Measurements from ENCODE around the gene PPARA.

The PPARA gene

DNA sequence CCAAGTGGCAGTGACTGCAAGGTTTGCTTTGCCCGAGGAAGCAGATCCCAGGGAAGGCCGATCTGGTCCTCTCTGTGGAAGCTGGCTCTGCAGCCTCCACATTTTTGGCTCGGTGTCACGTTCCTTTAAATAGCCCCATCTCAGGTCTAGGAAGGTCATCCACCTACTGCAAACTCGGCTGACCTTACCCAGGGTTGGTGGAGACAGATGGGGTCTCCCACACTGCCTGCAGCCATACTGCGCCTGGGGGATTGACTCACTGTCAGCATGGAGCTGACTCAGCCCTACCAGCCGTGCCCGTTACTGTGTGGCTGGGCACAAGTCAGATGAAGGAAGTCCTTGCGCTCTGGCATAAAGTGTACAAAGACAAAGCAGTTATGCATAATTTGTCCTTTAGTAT is 82.9 kb downstream of the PPARA start:
- TF ChIP-seq EZH2phosphoT487 (IDR thresholded peaks at IDR 0.05; ENCODE audit: low read length) (no peak), EZH2 (optimal IDR thresholded peaks at IDR 0.05; ENCODE audit: low read depth, low read length) (no peak)
- TF ChIP-seq, protein P1, sequence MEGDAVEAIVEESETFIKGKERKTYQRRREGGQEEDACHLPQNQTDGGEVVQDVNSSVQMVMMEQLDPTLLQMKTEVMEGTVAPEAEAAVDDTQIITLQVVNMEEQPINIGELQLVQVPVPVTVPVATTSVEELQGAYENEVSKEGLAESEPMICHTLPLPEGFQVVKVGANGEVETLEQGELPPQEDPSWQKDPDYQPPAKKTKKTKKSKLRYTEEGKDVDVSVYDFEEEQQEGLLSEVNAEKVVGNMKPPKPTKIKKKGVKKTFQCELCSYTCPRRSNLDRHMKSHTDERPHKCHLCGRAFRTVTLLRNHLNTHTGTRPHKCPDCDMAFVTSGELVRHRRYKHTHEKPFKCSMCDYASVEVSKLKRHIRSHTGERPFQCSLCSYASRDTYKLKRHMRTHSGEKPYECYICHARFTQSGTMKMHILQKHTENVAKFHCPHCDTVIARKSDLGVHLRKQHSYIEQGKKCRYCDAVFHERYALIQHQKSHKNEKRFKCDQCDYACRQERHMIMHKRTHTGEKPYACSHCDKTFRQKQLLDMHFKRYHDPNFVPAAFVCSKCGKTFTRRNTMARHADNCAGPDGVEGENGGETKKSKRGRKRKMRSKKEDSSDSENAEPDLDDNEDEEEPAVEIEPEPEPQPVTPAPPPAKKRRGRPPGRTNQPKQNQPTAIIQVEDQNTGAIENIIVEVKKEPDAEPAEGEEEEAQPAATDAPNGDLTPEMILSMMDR (IDR thresholded peaks at IDR 0.05; ENCODE audit: low read length), result no peak
- Histone ChIP-seq H3K4me1 (ENCODE audit: low read length) (no peaks in the 10 kb centered on the region), H3K36me3 (replicated peaks; ENCODE audit: insufficient read depth, low read length) (no peaks in the 10 kb centered on the region), H2AFZ (ENCODE audit: low read length) (no peak overlapping the region), H3K9me2 (replicated peaks; ENCODE audit: insufficient read depth, low read length) (no peaks in the 10 kb centered on the region), H3F3A (ENCODE audit: insufficient read depth, low read length) (no peaks in the 10 kb centered on the region), H3K79me2 (ENCODE audit: low read length) (no peaks in the 10 kb centered on the region), H3K27me3 (replicated peaks; ENCODE audit: insufficient read depth, low read length) (no peaks in the 10 kb centered on the region), H3K9ac (ENCODE audit: low read length) (no peak overlapping the region), H3K4me3 (ENCODE audit: low read length) (no peak overlapping the region), H3K4me2 (ENCODE audit: low read depth, low read length) (no peak overlapping the region), H4K20me1 (ENCODE audit: insufficient read depth, low read length) (no peaks in the 10 kb centered on the region), H3K9me3 (replicated peaks; ENCODE audit: insufficient read depth, low read length) (no peaks in the 10 kb centered on the region), H3K27ac (ENCODE audit: low read length) (no peak overlapping the region)
- DNase-seq, result no peak

DNA sequence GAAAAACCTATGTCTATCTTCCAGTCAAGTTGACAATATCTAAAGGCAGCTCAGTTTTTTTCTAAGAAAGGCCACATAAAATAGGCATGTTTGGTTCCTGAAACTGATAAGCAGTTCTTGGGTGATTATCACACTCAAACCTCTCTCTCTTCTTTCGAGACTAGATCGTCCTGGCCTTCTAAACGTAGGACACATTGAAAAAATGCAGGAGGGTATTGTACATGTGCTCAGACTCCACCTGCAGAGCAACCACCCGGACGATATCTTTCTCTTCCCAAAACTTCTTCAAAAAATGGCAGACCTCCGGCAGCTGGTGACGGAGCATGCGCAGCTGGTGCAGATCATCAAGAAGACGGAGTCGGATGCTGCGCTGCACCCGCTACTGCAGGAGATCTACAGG is 84.6 kb downstream of the PPARA start:
- H4K20me1 ChIP-seq (ENCODE audit: insufficient read depth, low read length), result no peaks in the 10 kb centered on the region
- no peak overlapping the region for H3K4me3 ChIP-seq (ENCODE audit: low read length)
- H3K4me2 ChIP-seq (ENCODE audit: low read depth, low read length), result no peak overlapping the region
- H3K79me2 ChIP-seq (ENCODE audit: low read length), result no peaks in the 10 kb centered on the region
- no peak for DNase-seq
- H3K9me2 ChIP-seq (replicated peaks; ENCODE audit: insufficient read depth, low read length), result no peaks in the 10 kb centered on the region
- TF ChIP-seq, protein P1 (IDR thresholded peaks at IDR 0.05; ENCODE audit: low read length), result no peak
- TF ChIP-seq EZH2phosphoT487 (IDR thresholded peaks at IDR 0.05; ENCODE audit: low read length), result no peak
- TF ChIP-seq EZH2 (optimal IDR thresholded peaks at IDR 0.05; ENCODE audit: low read depth, low read length), result no peak
- no peaks in the 10 kb centered on the region for H3K36me3 ChIP-seq (replicated peaks; ENCODE audit: insufficient read depth, low read length)
- H3K4me1 ChIP-seq (ENCODE audit: low read length), result no peaks in the 10 kb centered on the region
- no peaks in the 10 kb centered on the region for H3K9me3 ChIP-seq (replicated peaks; ENCODE audit: insufficient read depth, low read length)
- H2AFZ ChIP-seq (ENCODE audit: low read length), result no peak overlapping the region
- H3K27me3 ChIP-seq (replicated peaks; ENCODE audit: insufficient read depth, low read length), result no peaks in the 10 kb centered on the region
- no peak overlapping the region for H3K9ac ChIP-seq (ENCODE audit: low read length)
- no peaks in the 10 kb centered on the region for H3F3A ChIP-seq (ENCODE audit: insufficient read depth, low read length)
- H3K27ac ChIP-seq (ENCODE audit: low read length), result no peak overlapping the region

DNA sequence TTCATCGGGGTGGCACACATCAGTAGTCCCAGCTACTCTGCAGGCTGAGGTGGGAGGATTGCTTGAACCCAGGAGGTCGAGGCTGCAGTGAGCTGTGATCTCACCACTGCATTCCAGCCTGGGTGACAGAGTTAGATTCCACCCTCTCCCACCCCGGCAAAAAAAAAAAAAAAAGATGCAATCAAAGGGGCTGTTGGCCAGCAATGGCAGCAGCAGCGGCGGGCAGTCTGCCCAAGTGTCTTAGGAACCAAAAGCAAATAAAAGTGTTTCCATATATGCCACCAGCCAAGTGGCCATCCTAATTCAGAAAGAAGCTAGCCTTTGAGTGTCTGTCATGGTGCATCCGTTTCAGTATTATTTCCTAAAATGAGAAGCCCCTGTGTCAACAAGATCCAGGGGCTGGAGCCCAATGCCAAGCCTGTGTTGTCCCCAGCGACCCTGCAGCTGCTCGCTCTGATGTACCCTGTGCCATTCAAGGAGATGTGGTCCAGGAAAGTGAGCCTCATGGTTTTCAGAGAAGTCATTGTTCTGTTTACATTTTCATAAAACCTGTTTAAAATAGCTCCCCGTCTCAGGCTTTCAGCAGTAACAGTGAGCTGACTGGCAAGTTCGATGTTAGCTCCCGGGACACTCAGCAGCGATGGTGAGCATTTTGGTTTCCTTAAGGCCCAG is 87.3 kb downstream of the PPARA start:
- no peaks in the 10 kb centered on the region for H3F3A ChIP-seq (ENCODE audit: insufficient read depth, low read length)
- no peak overlapping the region for H3K27ac ChIP-seq (ENCODE audit: low read length)
- no peak for TF ChIP-seq EZH2phosphoT487 (IDR thresholded peaks at IDR 0.05; ENCODE audit: low read length)
- TF ChIP-seq, protein P1 (IDR thresholded peaks at IDR 0.05; ENCODE audit: low read length), result no peak
- no peak for TF ChIP-seq EZH2 (optimal IDR thresholded peaks at IDR 0.05; ENCODE audit: low read depth, low read length)
- H3K4me1 ChIP-seq (ENCODE audit: low read length), result no peaks in the 10 kb centered on the region
- H4K20me1 ChIP-seq (ENCODE audit: insufficient read depth, low read length), result no peaks in the 10 kb centered on the region
- H3K9me2 ChIP-seq (replicated peaks; ENCODE audit: insufficient read depth, low read length), result no peaks in the 10 kb centered on the region
- no peak overlapping the region for H2AFZ ChIP-seq (ENCODE audit: low read length)
- H3K79me2 ChIP-seq (ENCODE audit: low read length), result no peaks in the 10 kb centered on the region
- H3K9me3 ChIP-seq (replicated peaks; ENCODE audit: insufficient read depth, low read length), result no peaks in the 10 kb centered on the region
- H3K27me3 ChIP-seq (replicated peaks; ENCODE audit: insufficient read depth, low read length), result no peaks in the 10 kb centered on the region
- no peaks in the 10 kb centered on the region for H3K36me3 ChIP-seq (replicated peaks; ENCODE audit: insufficient read depth, low read length)
- no peak overlapping the region for H3K4me3 ChIP-seq (ENCODE audit: low read length)
- DNase-seq, result no peak
- no peak overlapping the region for H3K9ac ChIP-seq (ENCODE audit: low read length)
- no peak overlapping the region for H3K4me2 ChIP-seq (ENCODE audit: low read depth, low read length)

All from MM.1S (cell line).